GM12878 (cell line): ENCODE measurements around the gene ATIC. TPM values are rescaled to one million over a fixed set of nuclear protein-coding genes. Genes with fewer than 3 reads are reported as not detected.
A peak's percentile ranks its signal among the peaks of the same experiment; 100 is the strongest.

ENCODE experiments used
- CBX3 ChIP-seq: fragments of 200-600 bp; sonication (generic); IDR thresholded peaks from 2 replicates; pipeline ENCODE4 v1.6.1; 2016; ENCODE audit warnings: low read depth, borderline replicate concordance
- ETV6 ChIP-seq, 2 experiments: fragments of 450-650 bp in 1 of 2; IDR thresholded peaks in 1 of 2; conservative IDR thresholded peaks in 1 of 2; 2 replicates each; pipeline ENCODE4 v1.6.1; 2014; ENCODE audit warnings: antibody characterized with exemption in 1 of 2, borderline replicate concordance in 1 of 2, low read depth in 1 of 2, mild to moderate bottlenecking in 1 of 2, moderate library complexity in 1 of 2
- FOXM1 ChIP-seq: IDR thresholded peaks from 2 replicates; pipeline ENCODE4 v1.6.1; 2012; ENCODE audit warnings: low read depth, mild to moderate bottlenecking, inconsistent platforms, low read length, moderate library complexity
- HCFC1 ChIP-seq: fragments of 150-350 bp; IDR thresholded peaks from 2 replicates; pipeline ENCODE4 v1.6.1; 2014; ENCODE audit warnings: low read length
- KLF5 ChIP-seq: fragments of 450-650 bp; IDR thresholded peaks from 2 replicates; pipeline ENCODE4 v1.6.1; 2014; ENCODE audit warnings: mild to moderate bottlenecking; ENCODE audit not compliant: partially characterized antibody
- MXI1 ChIP-seq: fragments of 150-350 bp; IDR thresholded peaks from 2 replicates; pipeline ENCODE4 v1.6.1; 2011; ENCODE audit warnings: low read depth, mild to moderate bottlenecking, inconsistent platforms, low read length, improper control_type of control experiment
- NBN ChIP-seq: fragments of 450-650 bp; IDR thresholded peaks from 2 replicates; pipeline ENCODE4 v1.6.1; 2016
- NFXL1 ChIP-seq: fragments of 450-650 bp; IDR thresholded peaks from 2 replicates; pipeline ENCODE4 v1.6.1; 2017; ENCODE audit warnings: antibody characterized with exemption, mild to moderate bottlenecking, borderline replicate concordance
- NR2C1 ChIP-seq: fragments of 450-650 bp; IDR thresholded peaks from 2 replicates; pipeline ENCODE4 v1.6.1; 2017; ENCODE audit warnings: antibody characterized with exemption, mild to moderate bottlenecking, moderate library complexity
- SMAD5 ChIP-seq: IDR thresholded peaks from 2 replicates; pipeline ENCODE4 v1.6.1; 2016; ENCODE audit warnings: antibody characterized with exemption, low read depth
- SMC3 ChIP-seq: IDR thresholded peaks from 2 replicates; pipeline ENCODE4 v1.6.1; 2011; ENCODE audit warnings: low read length, improper control_type of control experiment, borderline replicate concordance
- TCF12 ChIP-seq: IDR thresholded peaks from 2 replicates; pipeline ENCODE4 v1.6.1; 2011; ENCODE audit warnings: low read depth, mild to moderate bottlenecking, low read length
- TCF3 ChIP-seq: IDR thresholded peaks from 2 replicates; pipeline ENCODE4 v1.6.1; 2012; ENCODE audit warnings: low read depth, mild to moderate bottlenecking, low read length, borderline replicate concordance; ENCODE audit not compliant: insufficient read depth
- USF2 ChIP-seq: IDR thresholded peaks from 2 replicates; pipeline ENCODE4 v1.6.1; 2011; ENCODE audit warnings: low read depth, low read length, improper control_type of control experiment, borderline replicate concordance
- WRNIP1 ChIP-seq: IDR thresholded peaks from 2 replicates; pipeline ENCODE4 v1.6.1; 2011; ENCODE audit warnings: low read depth, low read length, improper control_type of control experiment, borderline replicate concordance
- ZNF24 ChIP-seq: fragments of 450-650 bp; IDR thresholded peaks from 2 replicates; pipeline ENCODE4 v1.6.1; 2017; ENCODE audit warnings: antibody characterized with exemption, mild to moderate bottlenecking
- ZNF592 ChIP-seq: fragments of 450-650 bp; IDR thresholded peaks from 2 replicates; pipeline ENCODE4 v1.6.1; 2017; ENCODE audit warnings: mild to moderate bottlenecking, moderate library complexity
- polyA plus RNA-seq, 11 experiments: library from polyadenylated mRNA; depleted of rRNA in 4 of 11; unstranded in 6 of 11; stranded (reverse) in 5 of 11; fragments of >200 nt; fragmentation: Nextera tagmentation in 4 of 11; fragmentation: Illumina TruSeq in 1 of 11; extraction: Ambion mirVana in 4 of 11; extraction: Trizol in 1 of 11; gene quantifications; 1 replicate in 1 of 11; 2 replicates in 10 of 11; pipeline versions ENCODE4 v1.2.1 to v1.2.3, GENCODE V29; 2011 to 2016; ENCODE audit warnings: inconsistent platforms in 2 of 11, missing spikeins in 2 of 11, low read depth in 1 of 11
- total RNA-seq, 4 experiments: library from RNA; depleted of rRNA in 3 of 4; stranded (reverse); fragments of >200 nt in 3 of 4; fragmentation: Illumina TruSeq in 1 of 4; extraction: Trizol in 1 of 4; gene quantifications; 2 replicates each; pipeline versions ENCODE4 v1.2.1 to v1.2.3, GENCODE V29; 2013 to 2021
- TF ChIP-seq, protein P1 (sequence below): IDR thresholded peaks from 2 replicates; pipeline ENCODE4 v1.6.1; 2011; ENCODE audit warnings: mild to moderate bottlenecking, low read depth, low read length, moderate library complexity; ENCODE audit not compliant: insufficient replicate concordance
- TF ChIP-seq, protein P2 (sequence below): IDR thresholded peaks from 2 replicates; pipeline ENCODE4 v1.6.1; 2012; ENCODE audit warnings: low read length, inconsistent platforms

ATIC gene
- total and polyA plus RNA-seq, 10 of the 15 experiments (the other 5 are each of a cell fraction or from before 2014, with no cell fraction given) = 45.1 to 518 (median 306) TPM

DNA sequence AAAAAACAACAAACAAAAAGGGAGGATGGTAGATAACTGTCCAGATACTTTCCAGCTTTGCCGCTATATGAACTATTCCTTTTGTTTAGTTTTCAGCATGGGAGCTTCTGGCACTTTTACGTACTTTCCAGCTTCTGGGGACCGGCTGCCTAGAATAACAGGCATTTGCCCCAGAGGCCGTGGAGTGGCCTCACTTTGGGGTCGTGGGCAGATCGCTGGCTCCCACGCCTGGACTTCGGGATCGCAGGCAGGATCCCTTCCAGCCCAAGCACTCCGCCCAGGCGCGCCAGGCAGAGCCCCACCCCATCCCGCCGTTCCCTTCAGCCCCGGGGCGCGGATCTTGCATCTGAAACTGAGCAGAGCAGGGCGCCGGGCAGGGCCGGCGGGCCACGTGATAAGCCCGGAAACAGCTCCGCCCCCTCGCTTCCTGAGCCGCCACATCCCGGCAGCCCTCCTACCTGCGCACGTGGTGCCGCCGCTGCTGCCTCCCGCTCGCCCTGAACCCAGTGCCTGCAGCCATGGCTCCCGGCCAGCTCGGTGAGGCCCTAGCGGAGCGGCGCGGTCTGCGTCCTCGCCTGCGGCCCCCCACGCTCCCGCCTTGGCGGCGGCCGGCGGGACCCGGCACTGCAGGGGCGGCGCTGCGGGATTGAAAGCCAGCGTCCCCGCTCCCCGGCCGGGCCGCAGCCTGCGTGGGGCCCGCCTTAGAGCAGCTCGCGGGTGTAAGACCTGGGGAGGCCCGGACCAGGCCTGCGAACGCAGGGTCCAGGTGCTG lies at the start of gene ATIC (continued):
- TF ChIP-seq ZNF592 (peak; percentile 87), SMAD5 (peak; percentile 70), HCFC1 (no peak; the same call in 1 of the 2 replicates), TCF3 (0 out of 2 replicates have a peak, but pooled peaks have one; percentile 21), WRNIP1 (no peak), TCF12 (no peak), FOXM1 (no peak), ETV6 (conservative IDR thresholded peaks at IDR 0.05 in 1 of 2, IDR thresholded peaks at IDR 0.05 in 1 of 2; ENCODE audit: borderline replicate concordance in 1 of 2, low read depth in 1 of 2) (peak in 1 of 2 experiments; percentile 36; a peak in 1 of 4 replicates), NR2C1 (no peak; the same call in 1 of the 2 replicates), NBN (0 out of 2 replicates have a peak, but pooled peaks have one; percentile 55), NFXL1 (no peak), CBX3 (no peak), SMC3 (no peak), ZNF24 (peak; percentile 77), KLF5 (peak; percentile 65), USF2 (peak; percentile 89), MXI1 (peak; percentile 98)
- TF ChIP-seq, protein P1, sequence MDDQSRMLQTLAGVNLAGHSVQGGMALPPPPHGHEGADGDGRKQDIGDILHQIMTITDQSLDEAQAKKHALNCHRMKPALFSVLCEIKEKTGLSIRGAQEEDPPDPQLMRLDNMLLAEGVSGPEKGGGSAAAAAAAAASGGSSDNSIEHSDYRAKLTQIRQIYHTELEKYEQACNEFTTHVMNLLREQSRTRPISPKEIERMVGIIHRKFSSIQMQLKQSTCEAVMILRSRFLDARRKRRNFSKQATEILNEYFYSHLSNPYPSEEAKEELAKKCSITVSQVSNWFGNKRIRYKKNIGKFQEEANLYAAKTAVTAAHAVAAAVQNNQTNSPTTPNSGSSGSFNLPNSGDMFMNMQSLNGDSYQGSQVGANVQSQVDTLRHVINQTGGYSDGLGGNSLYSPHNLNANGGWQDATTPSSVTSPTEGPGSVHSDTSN = no peak
- TF ChIP-seq, protein P2, sequence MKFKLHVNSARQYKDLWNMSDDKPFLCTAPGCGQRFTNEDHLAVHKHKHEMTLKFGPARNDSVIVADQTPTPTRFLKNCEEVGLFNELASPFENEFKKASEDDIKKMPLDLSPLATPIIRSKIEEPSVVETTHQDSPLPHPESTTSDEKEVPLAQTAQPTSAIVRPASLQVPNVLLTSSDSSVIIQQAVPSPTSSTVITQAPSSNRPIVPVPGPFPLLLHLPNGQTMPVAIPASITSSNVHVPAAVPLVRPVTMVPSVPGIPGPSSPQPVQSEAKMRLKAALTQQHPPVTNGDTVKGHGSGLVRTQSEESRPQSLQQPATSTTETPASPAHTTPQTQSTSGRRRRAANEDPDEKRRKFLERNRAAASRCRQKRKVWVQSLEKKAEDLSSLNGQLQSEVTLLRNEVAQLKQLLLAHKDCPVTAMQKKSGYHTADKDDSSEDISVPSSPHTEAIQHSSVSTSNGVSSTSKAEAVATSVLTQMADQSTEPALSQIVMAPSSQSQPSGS = no peak
